ENCODE data around the gene KSR2. TPM values are rescaled to one million over a fixed set of nuclear protein-coding genes. Genes with fewer than 3 reads are reported as not detected.

The KSR2 gene
- total and polyA plus RNA-seq, 2 of the 13 experiments (the other 11 are each of a cell fraction or from before 2014, with no cell fraction given): 0.02 TPM; not detected in 1

DNA sequence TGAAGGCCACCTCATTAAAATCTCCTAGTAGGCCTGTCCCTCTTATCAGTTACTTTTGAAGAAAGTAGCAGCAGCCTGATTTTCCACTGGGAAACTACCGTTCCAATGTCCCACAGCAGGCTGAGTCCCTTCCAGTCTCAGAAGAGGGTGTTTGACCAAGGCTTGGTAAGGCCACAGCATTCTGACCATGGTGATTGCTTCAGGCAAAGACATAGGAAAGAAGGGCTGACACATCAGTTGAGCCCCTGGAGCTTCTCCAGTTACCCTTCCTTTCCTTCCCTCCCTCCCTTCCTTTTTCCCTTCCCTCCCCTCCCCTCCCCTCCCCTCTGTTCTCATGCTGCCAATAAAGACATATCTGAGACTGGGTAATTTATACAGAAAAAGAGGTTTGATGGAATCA is 373.0 kb downstream of the KSR2 start:
- Histone ChIP-seq H3K27ac (ENCODE audit: extremely low read length, insufficient read depth, low read length) (no peak overlapping the region), H3K79me2 (ENCODE audit: insufficient read depth, low read length) (no peaks in the 10 kb centered on the region), H3K9me3 (ENCODE audit: low read length) (no peaks in the 10 kb centered on the region), H3K36me3 (replicated peaks in 1 of 2; ENCODE audit: control insufficient read depth in 1 of 2, insufficient read depth in 2 of 2, low read length in 2 of 2) (no peaks in the 10 kb centered on the region), H3K4me1 (ENCODE audit: insufficient read depth, low read length) (peaks cover 17% of the 10 kb centered on the region), H3K27me3 (ENCODE audit: control insufficient read depth in 1 of 2, insufficient read depth in 2 of 2, low read length in 2 of 2) (peaks cover 1 to 14% of the 10 kb centered on the region in 2 experiments; a peak in 2 of 5 replicates), H4K20me1 (ENCODE audit: insufficient read depth, low read length) (no peaks in the 10 kb centered on the region), H3K4me2 (ENCODE audit: low read depth, low read length) (no peak overlapping the region), H2AFZ (ENCODE audit: low read length) (no peak overlapping the region), H3K4me3 (replicated peaks in 1 of 3; ENCODE audit: insufficient read depth in 1 of 3, low read depth in 2 of 3, low read length in 3 of 3) (no peak overlapping the region), H3K9ac (ENCODE audit: insufficient read depth, low read depth, low read length) (no peak overlapping the region)
- 0% methylated on average over 1 of the region's 1 CpG for WGBS (ENCODE audit: low lambda C conversion rate)
- intact Hi-C loops (cut with micrococcal nuclease; ENCODE audit: unreplicated experiment): no loop called here
- in situ Hi-C loops (cut with HindIII; ENCODE audit: extremely low pct_ligation_motif_present, low pct_unique_long_range_greater_than_20kb): no loop called here
- POLR2A ChIA-PET: no interaction called here
- FAIRE-seq: no peak
- no peak for DNase-seq (ENCODE audit: low spot score)
- no TSS peak for BruUV-seq (replicated peaks)
- ATAC-seq: no peak
- CTCF ChIA-PET (ENCODE audit: low intra/inter-chr PET ratio, low total read pairs): no interaction called here
- no peak for TF ChIP-seq THYN1 (CRISPR knock-in tag; IDR thresholded peaks at IDR 0.05; ENCODE audit: borderline replicate concordance, low read depth)
- no peak for TF ChIP-seq ZNF720 (CRISPR knock-in tag; IDR thresholded peaks at IDR 0.05)
- TF ChIP-seq RELA (CRISPR knock-in tag; IDR thresholded peaks at IDR 0.05): no peak
- TF ChIP-seq, protein P1, sequence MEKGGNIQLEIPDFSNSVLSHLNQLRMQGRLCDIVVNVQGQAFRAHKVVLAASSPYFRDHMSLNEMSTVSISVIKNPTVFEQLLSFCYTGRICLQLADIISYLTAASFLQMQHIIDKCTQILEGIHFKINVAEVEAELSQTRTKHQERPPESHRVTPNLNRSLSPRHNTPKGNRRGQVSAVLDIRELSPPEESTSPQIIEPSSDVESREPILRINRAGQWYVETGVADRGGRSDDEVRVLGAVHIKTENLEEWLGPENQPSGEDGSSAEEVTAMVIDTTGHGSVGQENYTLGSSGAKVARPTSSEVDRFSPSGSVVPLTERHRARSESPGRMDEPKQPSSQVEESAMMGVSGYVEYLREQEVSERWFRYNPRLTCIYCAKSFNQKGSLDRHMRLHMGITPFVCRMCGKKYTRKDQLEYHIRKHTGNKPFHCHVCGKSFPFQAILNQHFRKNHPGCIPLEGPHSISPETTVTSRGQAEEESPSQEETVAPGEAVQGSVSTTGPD (CRISPR knock-in tag; IDR thresholded peaks at IDR 0.05): no peak
- TF ChIP-seq, protein P2, sequence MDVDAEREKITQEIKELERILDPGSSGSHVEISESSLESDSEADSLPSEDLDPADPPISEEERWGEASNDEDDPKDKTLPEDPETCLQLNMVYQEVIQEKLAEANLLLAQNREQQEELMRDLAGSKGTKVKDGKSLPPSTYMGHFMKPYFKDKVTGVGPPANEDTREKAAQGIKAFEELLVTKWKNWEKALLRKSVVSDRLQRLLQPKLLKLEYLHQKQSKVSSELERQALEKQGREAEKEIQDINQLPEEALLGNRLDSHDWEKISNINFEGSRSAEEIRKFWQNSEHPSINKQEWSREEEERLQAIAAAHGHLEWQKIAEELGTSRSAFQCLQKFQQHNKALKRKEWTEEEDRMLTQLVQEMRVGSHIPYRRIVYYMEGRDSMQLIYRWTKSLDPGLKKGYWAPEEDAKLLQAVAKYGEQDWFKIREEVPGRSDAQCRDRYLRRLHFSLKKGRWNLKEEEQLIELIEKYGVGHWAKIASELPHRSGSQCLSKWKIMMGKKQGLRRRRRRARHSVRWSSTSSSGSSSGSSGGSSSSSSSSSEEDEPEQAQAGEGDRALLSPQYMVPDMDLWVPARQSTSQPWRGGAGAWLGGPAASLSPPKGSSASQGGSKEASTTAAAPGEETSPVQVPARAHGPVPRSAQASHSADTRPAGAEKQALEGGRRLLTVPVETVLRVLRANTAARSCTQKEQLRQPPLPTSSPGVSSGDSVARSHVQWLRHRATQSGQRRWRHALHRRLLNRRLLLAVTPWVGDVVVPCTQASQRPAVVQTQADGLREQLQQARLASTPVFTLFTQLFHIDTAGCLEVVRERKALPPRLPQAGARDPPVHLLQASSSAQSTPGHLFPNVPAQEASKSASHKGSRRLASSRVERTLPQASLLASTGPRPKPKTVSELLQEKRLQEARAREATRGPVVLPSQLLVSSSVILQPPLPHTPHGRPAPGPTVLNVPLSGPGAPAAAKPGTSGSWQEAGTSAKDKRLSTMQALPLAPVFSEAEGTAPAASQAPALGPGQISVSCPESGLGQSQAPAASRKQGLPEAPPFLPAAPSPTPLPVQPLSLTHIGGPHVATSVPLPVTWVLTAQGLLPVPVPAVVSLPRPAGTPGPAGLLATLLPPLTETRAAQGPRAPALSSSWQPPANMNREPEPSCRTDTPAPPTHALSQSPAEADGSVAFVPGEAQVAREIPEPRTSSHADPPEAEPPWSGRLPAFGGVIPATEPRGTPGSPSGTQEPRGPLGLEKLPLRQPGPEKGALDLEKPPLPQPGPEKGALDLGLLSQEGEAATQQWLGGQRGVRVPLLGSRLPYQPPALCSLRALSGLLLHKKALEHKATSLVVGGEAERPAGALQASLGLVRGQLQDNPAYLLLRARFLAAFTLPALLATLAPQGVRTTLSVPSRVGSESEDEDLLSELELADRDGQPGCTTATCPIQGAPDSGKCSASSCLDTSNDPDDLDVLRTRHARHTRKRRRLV (CRISPR knock-in tag; IDR thresholded peaks at IDR 0.05): no peak
- TF ChIP-seq, protein P3, sequence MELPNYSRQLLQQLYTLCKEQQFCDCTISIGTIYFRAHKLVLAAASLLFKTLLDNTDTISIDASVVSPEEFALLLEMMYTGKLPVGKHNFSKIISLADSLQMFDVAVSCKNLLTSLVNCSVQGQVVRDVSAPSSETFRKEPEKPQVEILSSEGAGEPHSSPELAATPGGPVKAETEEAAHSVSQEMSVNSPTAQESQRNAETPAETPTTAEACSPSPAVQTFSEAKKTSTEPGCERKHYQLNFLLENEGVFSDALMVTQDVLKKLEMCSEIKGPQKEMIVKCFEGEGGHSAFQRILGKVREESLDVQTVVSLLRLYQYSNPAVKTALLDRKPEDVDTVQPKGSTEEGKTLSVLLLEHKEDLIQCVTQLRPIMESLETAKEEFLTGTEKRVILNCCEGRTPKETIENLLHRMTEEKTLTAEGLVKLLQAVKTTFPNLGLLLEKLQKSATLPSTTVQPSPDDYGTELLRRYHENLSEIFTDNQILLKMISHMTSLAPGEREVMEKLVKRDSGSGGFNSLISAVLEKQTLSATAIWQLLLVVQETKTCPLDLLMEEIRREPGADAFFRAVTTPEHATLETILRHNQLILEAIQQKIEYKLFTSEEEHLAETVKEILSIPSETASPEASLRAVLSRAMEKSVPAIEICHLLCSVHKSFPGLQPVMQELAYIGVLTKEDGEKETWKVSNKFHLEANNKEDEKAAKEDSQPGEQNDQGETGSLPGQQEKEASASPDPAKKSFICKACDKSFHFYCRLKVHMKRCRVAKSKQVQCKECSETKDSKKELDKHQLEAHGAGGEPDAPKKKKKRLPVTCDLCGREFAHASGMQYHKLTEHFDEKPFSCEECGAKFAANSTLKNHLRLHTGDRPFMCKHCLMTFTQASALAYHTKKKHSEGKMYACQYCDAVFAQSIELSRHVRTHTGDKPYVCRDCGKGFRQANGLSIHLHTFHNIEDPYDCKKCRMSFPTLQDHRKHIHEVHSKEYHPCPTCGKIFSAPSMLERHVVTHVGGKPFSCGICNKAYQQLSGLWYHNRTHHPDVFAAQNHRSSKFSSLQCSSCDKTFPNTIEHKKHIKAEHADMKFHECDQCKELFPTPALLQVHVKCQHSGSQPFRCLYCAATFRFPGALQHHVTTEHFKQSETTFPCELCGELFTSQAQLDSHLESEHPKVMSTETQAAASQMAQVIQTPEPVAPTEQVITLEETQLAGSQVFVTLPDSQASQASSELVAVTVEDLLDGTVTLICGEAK (IDR thresholded peaks at IDR 0.05): no peak
- TF ChIP-seq, protein P3 (CRISPR knock-in tag; IDR thresholded peaks at IDR 0.05): no peak
- TF ChIP-seq, protein P4, sequence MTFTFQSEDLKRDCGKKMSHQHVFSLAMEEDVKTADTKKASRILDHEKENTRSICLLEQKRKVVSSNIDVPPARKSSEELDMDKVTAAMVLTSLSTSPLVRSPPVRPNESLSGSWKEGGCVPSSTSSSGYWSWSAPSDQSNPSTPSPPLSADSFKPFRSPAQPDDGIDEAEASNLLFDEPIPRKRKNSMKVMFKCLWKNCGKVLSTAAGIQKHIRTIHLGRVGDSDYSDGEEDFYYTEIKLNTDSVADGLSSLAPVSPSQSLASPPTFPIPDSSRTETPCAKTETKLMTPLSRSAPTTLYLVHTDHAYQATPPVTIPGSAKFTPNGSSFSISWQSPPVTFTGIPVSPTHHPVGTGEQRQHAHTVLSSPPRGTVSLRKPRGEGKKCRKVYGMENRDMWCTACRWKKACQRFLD (CRISPR knock-in tag; IDR thresholded peaks at IDR 0.05; ENCODE audit: borderline replicate concordance): no peak

All from HepG2 (cell line).